Prostate gland (tissue), 2 donors: ENCODE measurements around the gene MPIG6B. TPM values are rescaled to one million over a fixed set of nuclear protein-coding genes. Genes with fewer than 3 reads are reported as not detected.

Experiments
- DNase-seq: peaks from one replicate; pipeline ENCODE4 v3.0.0-alpha.2; 2019; ENCODE audit warnings: low spot score
- H3K27ac ChIP-seq, 2 donors: fragments of 200-600 bp; sonication (generic); 2 replicates each; pipeline ENCODE4 v1.5.1; 2017 to 2019
- H3K27me3 ChIP-seq: fragments of 200-600 bp; sonication (generic); replicated peaks from 2 replicates; pipeline ENCODE4 v1.5.1; 2019; ENCODE audit not compliant: insufficient read depth
- H3K36me3 ChIP-seq, 2 donors: fragments of 200-600 bp; sonication (generic); 1 replicate in 1 of 2; 2 replicates in 1 of 2; pipeline versions ENCODE4 v1.5.1 to v1.8.1; 2017 to 2019
- H3K4me1 ChIP-seq: fragments of 200-600 bp; sonication (generic); replicated peaks from 2 replicates; pipeline ENCODE4 v1.5.1; 2019
- H3K4me3 ChIP-seq, 2 donors: fragments of 200-600 bp; sonication (generic); 2 replicates each; pipeline ENCODE4 v1.5.1; 2017 to 2019
- H3K9me3 ChIP-seq: fragments of 200-600 bp; sonication (generic); 2 replicates; pipeline ENCODE4 v1.5.1; 2017
- POLR2A ChIP-seq: fragments of 450-650 bp; IDR thresholded peaks from one replicate; pipeline ENCODE4 v1.6.1; 2016; ENCODE audit warnings: antibody characterized with exemption, mild to moderate bottlenecking
- POLR2AphosphoS5 ChIP-seq: sonication (generic); formaldehyde crosslinking; IDR thresholded peaks from one replicate; pipeline ENCODE4 v1.6.1; 2017; ENCODE audit warnings: antibody characterized with exemption
- WGBS: methylation state at CpG from one replicate; pipeline ENCODE4 v1.1.5; 2018; 5-methylcytosine and 5-hydroxymethylcytosine counted together
- intact Hi-C: fragments of 100-400 bp; cut with DNase I; formaldehyde crosslinking; loops from one replicate; pipeline ENCODE4 v1.14.2; 2022
- total RNA-seq, 2 donors: library from RNA; depleted of rRNA; stranded (reverse); fragments of >200 nt; gene quantifications; one replicate each; pipeline ENCODE4 v1.1.0, GENCODE V29; 2016
- TF ChIP-seq, protein P1 (sequence below), 4 experiments: fragments of 200-600 bp in 2 of 4; fragments of 450-650 bp in 2 of 4; sonication (generic) in 2 of 4; IDR thresholded peaks; 1 replicate in 3 of 4; 2 replicates in 1 of 4; pipeline ENCODE4 v1.5.1; 2016 to 2019; ENCODE audit warnings: antibody characterized with exemption in 4 of 4, mild to moderate bottlenecking in 2 of 4, moderate library complexity in 2 of 4

The MPIG6B gene
- total RNA-seq, 2 donors from 2014 or later, result 0.74 TPM; not detected in 1

- H3K27me3 ChIP-seq, result no peaks in the 10 kb centered on the region
- no peaks in the 10 kb centered on the region for H3K9me3 ChIP-seq
- intact Hi-C loops, result loop anchor here (5.0 kb wide), 1 partner anchor 82 kb away; no protein-coding TSS in a partner anchor
- TF ChIP-seq, protein P1, sequence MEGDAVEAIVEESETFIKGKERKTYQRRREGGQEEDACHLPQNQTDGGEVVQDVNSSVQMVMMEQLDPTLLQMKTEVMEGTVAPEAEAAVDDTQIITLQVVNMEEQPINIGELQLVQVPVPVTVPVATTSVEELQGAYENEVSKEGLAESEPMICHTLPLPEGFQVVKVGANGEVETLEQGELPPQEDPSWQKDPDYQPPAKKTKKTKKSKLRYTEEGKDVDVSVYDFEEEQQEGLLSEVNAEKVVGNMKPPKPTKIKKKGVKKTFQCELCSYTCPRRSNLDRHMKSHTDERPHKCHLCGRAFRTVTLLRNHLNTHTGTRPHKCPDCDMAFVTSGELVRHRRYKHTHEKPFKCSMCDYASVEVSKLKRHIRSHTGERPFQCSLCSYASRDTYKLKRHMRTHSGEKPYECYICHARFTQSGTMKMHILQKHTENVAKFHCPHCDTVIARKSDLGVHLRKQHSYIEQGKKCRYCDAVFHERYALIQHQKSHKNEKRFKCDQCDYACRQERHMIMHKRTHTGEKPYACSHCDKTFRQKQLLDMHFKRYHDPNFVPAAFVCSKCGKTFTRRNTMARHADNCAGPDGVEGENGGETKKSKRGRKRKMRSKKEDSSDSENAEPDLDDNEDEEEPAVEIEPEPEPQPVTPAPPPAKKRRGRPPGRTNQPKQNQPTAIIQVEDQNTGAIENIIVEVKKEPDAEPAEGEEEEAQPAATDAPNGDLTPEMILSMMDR (IDR thresholded peaks at IDR 0.05), result peak in 1 of 4 experiments; percentile 15
- peak; percentile 97 for TF ChIP-seq POLR2AphosphoS5
- TF ChIP-seq POLR2A, result peak; percentile 77
- peaks cover 11% of the 10 kb centered on the region for H3K4me1 ChIP-seq
- peak within 1 kb of the TSS; percentile 51 to 56 for H3K4me3 ChIP-seq
- H3K36me3 ChIP-seq, result no peaks in the 10 kb centered on the region
- DNase-seq, result peak; percentile 99
- WGBS, result 1% methylated on average over 54 of the region's 58 CpGs
- H3K27ac ChIP-seq, result peak within 1 kb of the TSS; percentile 94 to 98
These were observed 16.6 kb downstream of the MPIG6B start, which contains the start of gene MSH5 for GRCh38 chr6:31739639-31740396. TSS of gene MSH5 (plus strand) at chr6:31740005. CDS start at chr6:31740467, 462 bp downstream.

- DNase-seq, result no peak
- peak overlapping the region; percentile 51 to 56 for H3K4me3 ChIP-seq
- 19% methylated on average over 29 of the region's 29 CpGs for WGBS
- H3K27ac ChIP-seq, result peak overlapping the region; percentile 94 to 98
- no peaks in the 10 kb centered on the region for H3K36me3 ChIP-seq
- no peaks in the 10 kb centered on the region for H3K27me3 ChIP-seq
- H3K4me1 ChIP-seq, result peaks cover 11% of the 10 kb centered on the region
- TF ChIP-seq, protein P1 (IDR thresholded peaks at IDR 0.05), result no peak
- no peak for TF ChIP-seq POLR2A
- no peak for TF ChIP-seq POLR2AphosphoS5
- intact Hi-C loops, result no loop called here
- no peaks in the 10 kb centered on the region for H3K9me3 ChIP-seq
These were observed 17.4 kb downstream of the MPIG6B start for GRCh38 chr6:31740397-31741223.

- no peak for DNase-seq
- H3K4me3 ChIP-seq, result no peak overlapping the region
- no peak overlapping the region for H3K27ac ChIP-seq
- WGBS, result 87% methylated on average over 2 of the region's 2 CpGs
- no peaks in the 10 kb centered on the region for H3K9me3 ChIP-seq
- TF ChIP-seq, protein P1 (IDR thresholded peaks at IDR 0.05), result no peak
- TF ChIP-seq POLR2A, result no peak
- TF ChIP-seq POLR2AphosphoS5, result no peak
- H3K36me3 ChIP-seq, result no peaks in the 10 kb centered on the region
- intact Hi-C loops, result no loop called here
- no peaks in the 10 kb centered on the region for H3K27me3 ChIP-seq
- H3K4me1 ChIP-seq, result peaks cover 7% of the 10 kb centered on the region
These were observed 18.6 kb downstream of the MPIG6B start for GRCh38 chr6:31741815-31742214.

- no peaks in the 10 kb centered on the region for H3K27me3 ChIP-seq
- TF ChIP-seq POLR2A, result no peak
- TF ChIP-seq POLR2AphosphoS5, result no peak
- TF ChIP-seq, protein P1 (IDR thresholded peaks at IDR 0.05), result no peak
- H3K4me3 ChIP-seq, result no peak overlapping the region
- no peaks in the 10 kb centered on the region for H3K36me3 ChIP-seq
- peaks cover 5% of the 10 kb centered on the region for H3K4me1 ChIP-seq
- 96% methylated on average over 3 of the region's 3 CpGs for WGBS
- no peak for DNase-seq
- no peaks in the 10 kb centered on the region for H3K9me3 ChIP-seq
- intact Hi-C loops, result no loop called here
- no peak overlapping the region for H3K27ac ChIP-seq
These were observed 19.7 kb downstream of the MPIG6B start for GRCh38 chr6:31742894-31743293.
